ENCODE results near the gene FHIP1B. TPM values are rescaled to one million over a fixed set of nuclear protein-coding genes. Genes with fewer than 3 reads are reported as not detected.
A peak's percentile ranks its signal among the peaks of the same experiment; 100 is the strongest.

Gene FHIP1B
- total RNA-seq, 2 donors from 2014 or later, result 26.7 to 37.6 TPM

DNA sequence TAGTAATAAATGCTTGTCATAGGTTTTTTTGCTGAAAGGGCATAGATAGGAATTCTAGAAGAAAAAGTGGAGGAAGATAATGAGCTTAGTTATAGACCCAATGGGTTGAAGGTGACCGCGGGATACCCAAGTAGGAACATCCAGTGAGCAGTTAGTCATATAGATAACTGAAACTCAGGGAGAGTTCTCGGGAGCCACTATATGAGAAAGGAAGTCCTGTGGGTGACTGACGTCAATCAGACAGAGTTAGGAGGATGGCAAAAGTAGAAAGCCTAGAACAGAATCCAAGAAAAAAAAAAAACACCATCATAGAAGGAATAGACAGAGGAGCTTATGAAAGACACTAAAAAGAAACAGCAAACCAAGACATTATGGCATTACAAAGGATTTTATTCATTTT is 2.8 kb upstream of the FHIP1B start:
- Histone ChIP-seq H3K36me3 (no peaks in the 10 kb centered on the region), H3K4me3 (no peak overlapping the region), H3K27ac (no peak overlapping the region), H3K4me1 (peaks cover 0 to 14% of the 10 kb centered on the region in 2 donors), H3K27me3 (no peaks in the 10 kb centered on the region), H3K9me3 (no peaks in the 10 kb centered on the region)
- TF ChIP-seq, protein P1, sequence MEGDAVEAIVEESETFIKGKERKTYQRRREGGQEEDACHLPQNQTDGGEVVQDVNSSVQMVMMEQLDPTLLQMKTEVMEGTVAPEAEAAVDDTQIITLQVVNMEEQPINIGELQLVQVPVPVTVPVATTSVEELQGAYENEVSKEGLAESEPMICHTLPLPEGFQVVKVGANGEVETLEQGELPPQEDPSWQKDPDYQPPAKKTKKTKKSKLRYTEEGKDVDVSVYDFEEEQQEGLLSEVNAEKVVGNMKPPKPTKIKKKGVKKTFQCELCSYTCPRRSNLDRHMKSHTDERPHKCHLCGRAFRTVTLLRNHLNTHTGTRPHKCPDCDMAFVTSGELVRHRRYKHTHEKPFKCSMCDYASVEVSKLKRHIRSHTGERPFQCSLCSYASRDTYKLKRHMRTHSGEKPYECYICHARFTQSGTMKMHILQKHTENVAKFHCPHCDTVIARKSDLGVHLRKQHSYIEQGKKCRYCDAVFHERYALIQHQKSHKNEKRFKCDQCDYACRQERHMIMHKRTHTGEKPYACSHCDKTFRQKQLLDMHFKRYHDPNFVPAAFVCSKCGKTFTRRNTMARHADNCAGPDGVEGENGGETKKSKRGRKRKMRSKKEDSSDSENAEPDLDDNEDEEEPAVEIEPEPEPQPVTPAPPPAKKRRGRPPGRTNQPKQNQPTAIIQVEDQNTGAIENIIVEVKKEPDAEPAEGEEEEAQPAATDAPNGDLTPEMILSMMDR (IDR thresholded peaks at IDR 0.05), result no peak
- no peak for DNase-seq (ENCODE audit: low spot score)

DNA sequence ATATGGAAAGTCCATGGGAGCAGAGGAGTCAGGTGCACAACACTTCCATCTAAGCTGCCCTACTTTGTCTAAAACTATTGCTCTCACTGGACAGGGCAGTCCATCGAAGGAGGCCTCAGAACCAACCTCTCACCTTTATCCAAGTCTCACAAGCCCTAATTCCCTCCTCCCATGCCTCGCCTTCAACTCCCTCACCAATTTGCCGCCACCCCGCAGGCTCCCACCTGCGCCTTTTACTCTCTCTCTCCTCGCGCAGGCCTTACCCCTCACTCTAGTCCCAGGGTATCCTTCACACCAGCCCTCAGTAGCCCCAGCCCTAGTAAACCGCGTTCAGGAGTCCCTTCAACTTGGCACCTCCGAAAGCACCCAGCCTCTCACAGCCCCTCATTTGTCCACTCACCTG is 451 bp downstream of the FHIP1B start:
- H3K4me3 ChIP-seq, result peak overlapping the region; percentile 74 to 78
- no peaks in the 10 kb centered on the region for H3K9me3 ChIP-seq
- DNase-seq (ENCODE audit: low spot score), result no peak
- H3K27ac ChIP-seq, result peak overlapping the region; percentile 82 to 84
- no peaks in the 10 kb centered on the region for H3K27me3 ChIP-seq
- TF ChIP-seq, protein P1 (IDR thresholded peaks at IDR 0.05), result no peak
- no peaks in the 10 kb centered on the region for H3K36me3 ChIP-seq
- H3K4me1 ChIP-seq, result peaks cover 0 to 18% of the 10 kb centered on the region in 2 donors

DNA sequence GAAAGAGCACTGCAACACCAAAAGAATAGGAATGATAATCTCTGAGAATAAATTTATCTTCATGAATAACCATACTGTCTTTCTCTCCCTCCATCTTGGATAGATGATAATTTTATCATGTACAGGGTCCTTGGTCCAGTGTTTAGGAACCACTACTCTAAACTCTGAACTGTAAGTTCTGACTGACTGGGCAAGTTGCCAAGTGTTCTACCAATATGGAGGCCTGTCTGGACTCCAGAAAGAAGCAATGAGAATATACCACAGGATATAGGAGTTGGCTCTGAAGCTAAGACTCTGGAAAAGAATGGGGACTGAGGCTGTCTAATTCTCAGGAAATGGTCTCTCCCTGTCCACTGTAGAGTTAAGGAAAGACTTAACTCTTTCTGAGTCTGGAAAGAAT is 1.5 kb downstream of the FHIP1B start:
- H3K4me1 ChIP-seq, result peaks cover 0 to 18% of the 10 kb centered on the region in 2 donors
- no peaks in the 10 kb centered on the region for H3K27me3 ChIP-seq
- no peak for DNase-seq (ENCODE audit: low spot score)
- H3K36me3 ChIP-seq, result no peaks in the 10 kb centered on the region
- TF ChIP-seq, protein P1 (IDR thresholded peaks at IDR 0.05), result no peak
- H3K4me3 ChIP-seq, result no peak overlapping the region
- H3K27ac ChIP-seq, result no peak overlapping the region
- H3K9me3 ChIP-seq, result no peaks in the 10 kb centered on the region

DNA sequence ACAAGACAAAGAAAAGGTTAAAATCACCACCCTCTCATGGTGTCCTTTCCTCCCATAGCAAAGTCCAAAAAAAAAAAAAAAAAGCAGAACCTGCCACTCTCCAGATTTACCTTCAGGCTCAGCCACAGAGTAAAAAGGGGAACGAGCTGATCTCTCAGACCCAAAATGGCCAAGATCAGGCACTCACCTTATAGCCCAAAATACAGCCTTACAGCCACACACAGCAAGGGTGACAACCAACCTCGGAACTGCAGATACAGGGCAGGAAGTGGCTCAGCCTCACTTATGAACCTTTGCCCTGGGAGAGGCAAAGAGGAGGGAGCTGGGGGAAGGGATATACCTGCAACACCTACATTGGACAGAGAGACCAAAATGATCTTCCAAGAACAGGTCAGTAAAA is 4.5 kb downstream of the FHIP1B start:
- Histone ChIP-seq H3K4me1 (peaks cover 0 to 27% of the 10 kb centered on the region in 2 donors), H3K27ac (no peak overlapping the region), H3K4me3 (no peak overlapping the region), H3K36me3 (no peaks in the 10 kb centered on the region), H3K9me3 (no peaks in the 10 kb centered on the region), H3K27me3 (no peaks in the 10 kb centered on the region)
- TF ChIP-seq, protein P1 (IDR thresholded peaks at IDR 0.05), result no peak
- no peak for DNase-seq (ENCODE audit: low spot score)

DNA sequence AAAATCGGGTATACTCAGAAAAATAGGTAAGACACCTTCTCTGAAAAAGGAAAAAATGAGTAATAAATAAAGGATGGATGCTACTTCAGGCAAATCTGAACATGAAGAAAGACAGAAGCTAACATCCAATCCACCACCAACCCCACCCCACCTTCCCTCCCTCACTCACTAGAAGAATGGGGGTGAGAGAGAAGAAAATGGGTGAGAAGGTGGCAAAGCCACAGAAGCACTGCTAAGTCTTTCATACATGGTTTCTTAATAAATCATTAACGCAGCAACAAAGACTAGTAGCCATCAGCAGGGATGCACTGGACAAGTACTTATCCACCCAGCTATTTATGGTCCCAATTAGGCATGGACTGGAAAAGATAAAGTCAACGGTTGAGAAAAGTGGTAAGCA is 5.9 kb downstream of the FHIP1B start:
- Histone ChIP-seq H3K4me3 (no peak overlapping the region), H3K9me3 (no peaks in the 10 kb centered on the region), H3K27ac (no peak overlapping the region), H3K4me1 (peaks cover 0 to 27% of the 10 kb centered on the region in 2 donors), H3K36me3 (peaks cover 10% of the 10 kb centered on the region), H3K27me3 (no peaks in the 10 kb centered on the region)
- DNase-seq (ENCODE audit: low spot score), result no peak
- TF ChIP-seq, protein P1 (IDR thresholded peaks at IDR 0.05), result no peak

DNA sequence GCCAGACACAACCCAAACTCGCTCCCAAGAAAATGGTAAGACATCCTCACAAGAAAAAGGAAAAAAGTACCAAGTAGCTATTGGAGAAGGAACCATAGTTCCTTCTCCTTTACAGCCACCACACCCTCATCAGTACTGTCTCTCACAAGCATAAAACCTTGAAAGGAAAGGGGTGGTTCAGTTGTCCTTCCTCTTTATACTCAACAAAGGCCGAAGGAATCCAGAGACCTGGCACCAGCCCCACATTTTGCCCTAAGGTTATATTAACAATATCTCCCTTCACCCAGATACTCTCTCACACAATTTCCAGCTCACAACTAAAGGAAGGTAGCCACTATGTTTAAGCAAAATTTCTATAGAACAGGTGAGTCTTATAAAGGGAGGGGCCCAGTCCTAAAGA is 8.5 kb downstream of the FHIP1B start:
- Histone ChIP-seq H3K27me3 (no peaks in the 10 kb centered on the region), H3K4me3 (no peak overlapping the region), H3K4me1 (peaks cover 0 to 20% of the 10 kb centered on the region in 2 donors), H3K9me3 (no peaks in the 10 kb centered on the region), H3K27ac (peak overlapping the region in 1 of 2 donors; percentile 35), H3K36me3 (peaks cover 33% of the 10 kb centered on the region)
- TF ChIP-seq, protein P1 (IDR thresholded peaks at IDR 0.05), result no peak
- no peak for DNase-seq (ENCODE audit: low spot score)
